A549 (cell line): ENCODE measurements around the gene ARHGDIB. TPM values are rescaled to one million over a fixed set of nuclear protein-coding genes. Genes with fewer than 3 reads are reported as not detected.

Source experiments
- ATAC-seq, 2 experiments: fragments of 200-7000 bp in 1 of 2; fragments of >200 bp in 1 of 2; cut with Nextera tagmentation in 1 of 2; cut with Tn5 transposase in 1 of 2; 3 replicates each; pipeline versions ENCODE4 v1.8.0 to v1.9.1; 2018 to 2020; ENCODE audit warnings: mild to moderate bottlenecking in 1 of 2, moderate library complexity in 1 of 2
- CTCF ChIA-PET: fragments of 300-600 bp; sonication (Branson Sonifier 250); formaldehyde crosslinking; extraction: SDS; loops from one replicate; lab custom pipeline; 2021; ENCODE audit warnings: antibody characterized with exemption, inconsistent platforms; lab: Yijun Ruan, JAX
- POLR2A ChIA-PET: fragments of 350-600 bp; formaldehyde crosslinking; extraction: SDS; loops from one replicate; lab custom pipeline; 2021; ENCODE audit warnings: antibody characterized with exemption, inconsistent platforms; lab: Yijun Ruan, JAX
- DNase-seq, 2 experiments: peaks; one replicate each; pipeline versions ENCODE4 v3.0.0 to v3.0.0-alpha.2; 2011 to 2016; ENCODE audit warnings: low read depth in 1 of 2, low spot score in 1 of 2
- FAIRE-seq: peaks from 2 replicates; lab custom pipeline; 2011; peaks lifted over from hg19 to GRCh38; lab: Jason Lieb, UNC
- H3K27ac ChIP-seq, 2 experiments: fragments of >200 bp; sonication (Bioruptor Twin); formaldehyde crosslinking; 3 replicates each; pipeline ENCODE4 v1.5.1; 2016 to 2017
- H3K4me1 ChIP-seq: fragments of >200 bp; sonication (Bioruptor Twin); formaldehyde crosslinking; 3 replicates; pipeline ENCODE4 v1.6.1; 2016
- H3K4me2 ChIP-seq: fragments of >200 bp; sonication (Bioruptor Twin); formaldehyde crosslinking; 3 replicates; pipeline ENCODE4 v1.6.1; 2016
- H3K4me3 ChIP-seq: fragments of >200 bp; sonication (Bioruptor Twin); formaldehyde crosslinking; 3 replicates; pipeline ENCODE4 v1.5.1; 2016
- H3K9me3 ChIP-seq: fragments of >200 bp; sonication (Bioruptor Twin); formaldehyde crosslinking; 3 replicates; pipeline ENCODE4 v1.6.1; 2016
- CBX2 ChIP-seq: fragments of 200-600 bp; sonication (generic); IDR thresholded peaks from 2 replicates; pipeline ENCODE4 v1.6.1; 2016; ENCODE audit warnings: low read depth, mild to moderate bottlenecking, borderline replicate concordance
- CTCF ChIP-seq: fragments of >200 bp; sonication (Bioruptor Twin); formaldehyde crosslinking; IDR thresholded peaks from 3 replicates; pipeline ENCODE4 v1.5.1; 2016
- E2F6 ChIP-seq: IDR thresholded peaks from 2 replicates; pipeline ENCODE4 v1.6.1; 2012; ENCODE audit warnings: low read depth, borderline replicate concordance
- ELK1 ChIP-seq: fragments of 150-350 bp; IDR thresholded peaks from 2 replicates; pipeline ENCODE4 v1.6.1; 2014; ENCODE audit warnings: low read depth, mild to moderate bottlenecking, low read length
- EP300 ChIP-seq, 2 experiments: fragments of >200 bp; sonication (Bioruptor Twin); formaldehyde crosslinking; IDR thresholded peaks; 2 replicates in 1 of 2; 3 replicates in 1 of 2; pipeline ENCODE4 v1.6.1; 2016 to 2017
- FOSL2 ChIP-seq, 2 experiments: fragments of 450-650 bp in 1 of 2; fragments of >200 bp in 1 of 2; sonication (Bioruptor Twin) in 1 of 2; formaldehyde crosslinking; IDR thresholded peaks; 2 replicates each; pipeline versions ENCODE4 v1.5.0 to v1.6.1; 2016 to 2020; ENCODE audit warnings: mild to moderate bottlenecking in 1 of 2, moderate library complexity in 1 of 2
- HEYL ChIP-seq: fragments of 250-450 bp; sonication (Bioruptor Pico); IDR thresholded peaks from 2 replicates; pipeline ENCODE4 v1.8.0; 2021; ENCODE audit warnings: mild to moderate bottlenecking, moderate library complexity
- HMGXB4 ChIP-seq: fragments of 250-450 bp; sonication (Bioruptor Pico); IDR thresholded peaks from 2 replicates; pipeline ENCODE4 v1.5.0; 2021; ENCODE audit warnings: mild to moderate bottlenecking, moderate library complexity, borderline replicate concordance
- HOXB13 ChIP-seq: fragments of 250-450 bp; sonication (Bioruptor Pico); IDR thresholded peaks from 2 replicates; pipeline ENCODE4 v1.5.0; 2020; ENCODE audit warnings: low read depth, mild to moderate bottlenecking, moderate library complexity
- MYC ChIP-seq: IDR thresholded peaks from 2 replicates; pipeline ENCODE4 v1.6.1; 2012; ENCODE audit warnings: mild to moderate bottlenecking, inconsistent platforms, low read length, improper control_type of control experiment, borderline replicate concordance
- RFX5 ChIP-seq: fragments of 450-650 bp; IDR thresholded peaks from 2 replicates; pipeline ENCODE4 v1.7.1; 2014; ENCODE audit warnings: antibody characterized with exemption, mild to moderate bottlenecking, moderate library complexity
- RNF2 ChIP-seq: fragments of 200-600 bp; sonication (generic); IDR thresholded peaks from 2 replicates; pipeline ENCODE4 v1.6.1; 2016; ENCODE audit warnings: low read depth, mild to moderate bottlenecking, antibody characterized with exemption, moderate library complexity, borderline replicate concordance
- SMC3 ChIP-seq: fragments of >200 bp; sonication (Bioruptor Twin); formaldehyde crosslinking; IDR thresholded peaks from 3 replicates; pipeline ENCODE4 v1.6.1; 2018; ENCODE audit warnings: inconsistent platforms
- SREBF2 ChIP-seq: fragments of 450-650 bp; IDR thresholded peaks from 2 replicates; pipeline ENCODE4 v1.6.1; 2014; ENCODE audit warnings: mild to moderate bottlenecking, moderate library complexity
- USF2 ChIP-seq: fragments of 450-650 bp; IDR thresholded peaks from 2 replicates; pipeline ENCODE4 v1.6.1; 2014; ENCODE audit warnings: antibody characterized with exemption
- WGBS: methylation state at CpG from one replicate; pipeline ENCODE4 v1.1.6; 2017; ENCODE audit errors: missing lambda C conversion rate; 5-methylcytosine and 5-hydroxymethylcytosine counted together
- polyA plus RNA-seq, 4 experiments: library from polyadenylated mRNA; depleted of rRNA in 3 of 4; stranded (reverse); fragments of >200 nt; fragmentation: RNase III in 1 of 4; extraction: RNeasy Plus Mini Kit Qiagen cat#74134 plus additional on column Dnase treatment in 1 of 4; gene quantifications; 2 replicates in 3 of 4; 3 replicates in 1 of 4; pipeline ENCODE4 v1.2.3, GENCODE V29; 2011 to 2017

ARHGDIB gene
- polyA plus RNA-seq, 2 of the 4 experiments (the other 2 are of a cell fraction): 0.84 to 3.5 TPM

GRCh38 chr12:14960548-14961465 lies 594 bp downstream of the ARHGDIB start:
- ATAC-seq (peak in 1 of 2 experiments; percentile 65; a peak in 3 of 6 replicates), DNase-seq (no peak), FAIRE-seq (no peak)
- H3K4me1 ChIP-seq: peaks cover 8% of the 10 kb centered on the region; the same call in 1 of the 3 replicates
- no peaks in the 10 kb centered on the region for H3K9me3 ChIP-seq
- TF ChIP-seq FOSL2 (IDR thresholded peaks at IDR 0.05) (no peak), FOSL2 (CRISPR knock-in tag; IDR thresholded peaks at IDR 0.05) (peak; percentile 19; the same call in 1 of the 2 replicates), RNF2 (no peak), CBX2 (no peak), EP300 (IDR thresholded peaks at IDR 0.05) (no peak), HOXB13 (CRISPR knock-in tag) (no peak), HMGXB4 (CRISPR knock-in tag) (no peak), USF2 (no peak)
- H3K27ac ChIP-seq: no peak overlapping the region
- no peak overlapping the region for H3K4me3 ChIP-seq
- ChIA-PET CTCF (interaction anchor here (1.5 kb wide), 1 partner anchor 34 kb away, joined by 4 read pairs; no protein-coding TSS in a partner anchor), POLR2A (no interaction called here)
- WGBS: 63% methylated on average over 13 of the region's 13 CpGs
- peak overlapping the region; percentile 32; the same call in 2 of the 3 replicates for H3K4me2 ChIP-seq

GRCh38 chr12:14959916-14960496 lies 1.4 kb downstream of the ARHGDIB start:
- no peaks in the 10 kb centered on the region for H3K9me3 ChIP-seq
- TF ChIP-seq USF2 (no peak), ELK1 (no peak), EP300 (IDR thresholded peaks at IDR 0.05) (no peak), SREBF2 (no peak), CTCF (no peak), SMC3 (no peak), RNF2 (no peak), RFX5 (no peak), HMGXB4 (CRISPR knock-in tag) (no peak), CBX2 (no peak), MYC (no peak), E2F6 (no peak), HEYL (CRISPR knock-in tag) (no peak)
- TF ChIP-seq, all 56 proteins: peak for 0
- Histone ChIP-seq H3K4me2 (no peak overlapping the region), H3K4me3 (no peak overlapping the region), H3K4me1 (peaks cover 8% of the 10 kb centered on the region; the same call in 1 of the 3 replicates), H3K27ac (no peak overlapping the region)
- ChIA-PET CTCF (no interaction called here), POLR2A (no interaction called here)
- no peak for ATAC-seq
- no peak for DNase-seq
- FAIRE-seq: no peak
- WGBS: 88% methylated on average over 4 of the region's 4 CpGs
